Vagina (tissue), 2 donors: ENCODE data around the gene RAP1GDS1.

ENCODE experiments used
- POLR2A ChIP-seq, 2 donors: fragments of 450-650 bp; IDR thresholded peaks; one replicate each; pipeline ENCODE4 v1.6.1; 2017; ENCODE audit warnings: antibody characterized with exemption in 2 of 2, mild to moderate bottlenecking in 2 of 2, moderate library complexity in 2 of 2
- TF ChIP-seq, protein P1 (sequence below), 3 experiments: fragments of 450-650 bp in 2 of 3; fragments of 200-600 bp in 1 of 3; sonication (generic) in 1 of 3; IDR thresholded peaks; one replicate each; pipeline ENCODE4 v1.5.1; 2017 to 2019; ENCODE audit warnings: antibody characterized with exemption in 3 of 3, mild to moderate bottlenecking in 2 of 3, moderate library complexity in 2 of 3

DNA sequence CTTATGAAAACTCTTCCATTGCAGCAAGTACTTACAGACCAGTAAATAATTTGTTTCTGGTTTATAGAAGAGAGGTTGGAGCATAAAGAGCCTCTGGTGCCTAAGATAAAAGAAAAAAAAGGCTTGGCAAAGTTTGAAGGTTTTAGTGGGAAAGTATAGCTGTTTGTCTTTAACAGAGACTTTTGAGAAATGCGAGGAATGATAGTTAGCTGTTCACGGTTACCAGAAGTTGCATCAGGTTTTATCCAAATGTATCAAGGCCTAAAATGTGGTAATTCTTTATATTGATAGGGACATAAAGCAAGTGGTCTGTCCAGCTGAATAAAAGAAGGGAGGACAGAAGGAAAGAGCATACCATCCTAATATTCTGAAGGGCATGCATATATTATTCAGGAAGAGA, 29.3 kb downstream of the RAP1GDS1 start:
- TF ChIP-seq, protein P1, sequence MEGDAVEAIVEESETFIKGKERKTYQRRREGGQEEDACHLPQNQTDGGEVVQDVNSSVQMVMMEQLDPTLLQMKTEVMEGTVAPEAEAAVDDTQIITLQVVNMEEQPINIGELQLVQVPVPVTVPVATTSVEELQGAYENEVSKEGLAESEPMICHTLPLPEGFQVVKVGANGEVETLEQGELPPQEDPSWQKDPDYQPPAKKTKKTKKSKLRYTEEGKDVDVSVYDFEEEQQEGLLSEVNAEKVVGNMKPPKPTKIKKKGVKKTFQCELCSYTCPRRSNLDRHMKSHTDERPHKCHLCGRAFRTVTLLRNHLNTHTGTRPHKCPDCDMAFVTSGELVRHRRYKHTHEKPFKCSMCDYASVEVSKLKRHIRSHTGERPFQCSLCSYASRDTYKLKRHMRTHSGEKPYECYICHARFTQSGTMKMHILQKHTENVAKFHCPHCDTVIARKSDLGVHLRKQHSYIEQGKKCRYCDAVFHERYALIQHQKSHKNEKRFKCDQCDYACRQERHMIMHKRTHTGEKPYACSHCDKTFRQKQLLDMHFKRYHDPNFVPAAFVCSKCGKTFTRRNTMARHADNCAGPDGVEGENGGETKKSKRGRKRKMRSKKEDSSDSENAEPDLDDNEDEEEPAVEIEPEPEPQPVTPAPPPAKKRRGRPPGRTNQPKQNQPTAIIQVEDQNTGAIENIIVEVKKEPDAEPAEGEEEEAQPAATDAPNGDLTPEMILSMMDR (IDR thresholded peaks at IDR 0.05), result no peak
- no peak for TF ChIP-seq POLR2A (IDR thresholded peaks at IDR 0.05)
